ENCODE results near the gene PTPRCAP. TPM values are rescaled to one million over a fixed set of nuclear protein-coding genes. Genes with fewer than 3 reads are reported as not detected.

Gene PTPRCAP
- total and polyA plus RNA-seq, 9 of the 15 experiments (the other 6 are each of a cell fraction or from before 2014, with no cell fraction given): 0.22 to 2.0 (median 1.1) TPM; not detected in 4

DNA sequence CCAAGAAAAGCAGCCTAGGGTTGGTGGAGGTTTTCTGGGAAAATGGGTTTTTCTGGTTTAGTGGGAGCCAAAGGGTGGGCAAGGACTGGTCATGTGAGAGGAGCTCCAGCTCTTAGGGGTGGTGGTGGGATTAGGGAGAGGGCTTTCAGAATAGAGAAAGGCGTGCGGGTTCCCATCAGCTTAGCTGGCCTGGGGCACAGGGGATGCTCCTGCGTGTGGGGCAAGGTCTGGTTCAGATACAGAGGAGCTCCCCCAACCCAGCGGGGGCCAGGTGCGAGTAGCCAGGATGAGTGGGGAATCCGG, 30.9 kb upstream of the PTPRCAP start:
- peak overlapping the region; percentile 78; the same call in 1 of the 2 replicates for H2AFZ ChIP-seq (ENCODE audit: low read depth, low read length)
- peaks cover 12% of the 10 kb centered on the region for H3K79me2 ChIP-seq (ENCODE audit: control insufficient read depth, insufficient read depth, low read length)
- peak overlapping the region; percentile 76 for H3K4me3 ChIP-seq
- TF ChIP-seq, protein P1, sequence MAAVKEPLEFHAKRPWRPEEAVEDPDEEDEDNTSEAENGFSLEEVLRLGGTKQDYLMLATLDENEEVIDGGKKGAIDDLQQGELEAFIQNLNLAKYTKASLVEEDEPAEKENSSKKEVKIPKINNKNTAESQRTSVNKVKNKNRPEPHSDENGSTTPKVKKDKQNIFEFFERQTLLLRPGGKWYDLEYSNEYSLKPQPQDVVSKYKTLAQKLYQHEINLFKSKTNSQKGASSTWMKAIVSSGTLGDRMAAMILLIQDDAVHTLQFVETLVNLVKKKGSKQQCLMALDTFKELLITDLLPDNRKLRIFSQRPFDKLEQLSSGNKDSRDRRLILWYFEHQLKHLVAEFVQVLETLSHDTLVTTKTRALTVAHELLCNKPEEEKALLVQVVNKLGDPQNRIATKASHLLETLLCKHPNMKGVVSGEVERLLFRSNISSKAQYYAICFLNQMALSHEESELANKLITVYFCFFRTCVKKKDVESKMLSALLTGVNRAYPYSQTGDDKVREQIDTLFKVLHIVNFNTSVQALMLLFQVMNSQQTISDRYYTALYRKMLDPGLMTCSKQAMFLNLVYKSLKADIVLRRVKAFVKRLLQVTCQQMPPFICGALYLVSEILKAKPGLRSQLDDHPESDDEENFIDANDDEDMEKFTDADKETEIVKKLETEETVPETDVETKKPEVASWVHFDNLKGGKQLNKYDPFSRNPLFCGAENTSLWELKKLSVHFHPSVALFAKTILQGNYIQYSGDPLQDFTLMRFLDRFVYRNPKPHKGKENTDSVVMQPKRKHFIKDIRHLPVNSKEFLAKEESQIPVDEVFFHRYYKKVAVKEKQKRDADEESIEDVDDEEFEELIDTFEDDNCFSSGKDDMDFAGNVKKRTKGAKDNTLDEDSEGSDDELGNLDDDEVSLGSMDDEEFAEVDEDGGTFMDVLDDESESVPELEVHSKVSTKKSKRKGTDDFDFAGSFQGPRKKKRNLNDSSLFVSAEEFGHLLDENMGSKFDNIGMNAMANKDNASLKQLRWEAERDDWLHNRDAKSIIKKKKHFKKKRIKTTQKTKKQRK (IDR thresholded peaks at IDR 0.05; ENCODE audit: borderline replicate concordance, low read depth, low read length): no peak
- no peak for TF ChIP-seq TEAD1 (CRISPR knock-in tag; IDR thresholded peaks at IDR 0.05)
- TF ChIP-seq WHSC1 (IDR thresholded peaks at IDR 0.05; ENCODE audit: low read length): no peak
- no peak for TF ChIP-seq MCM7 (IDR thresholded peaks at IDR 0.05)
- TF ChIP-seq FOXJ2 (tag; IDR thresholded peaks at IDR 0.05): no peak
- no peak for TF ChIP-seq TOE1 (IDR thresholded peaks at IDR 0.05; ENCODE audit: borderline replicate concordance)
- TF ChIP-seq TOE1 (CRISPR knock-in tag; IDR thresholded peaks at IDR 0.05; ENCODE audit: borderline replicate concordance, low read depth): no peak
- TF ChIP-seq NR1H2 (CRISPR knock-in tag; IDR thresholded peaks at IDR 0.05): 0 out of 2 replicates have a peak, but pooled peaks have one; percentile 18
- no peak for TF ChIP-seq ZNF584 (CRISPR knock-in tag; IDR thresholded peaks at IDR 0.05; ENCODE audit: low read depth)
- no peaks in the 10 kb centered on the region for H3K27me3 ChIP-seq (ENCODE audit: control insufficient read depth in 2 of 2, insufficient read depth in 2 of 2, low read length in 2 of 2)
- in situ Hi-C loops (cut with MboI) (no loop called here), intact Hi-C loops (cut with micrococcal nuclease) (loop anchor here (5.0 kb wide), 1 partner anchor 46 kb away; no protein-coding TSS in a partner anchor)
- H3K4me2 ChIP-seq (ENCODE audit: insufficient read depth, low read length): peak overlapping the region; percentile 83
- no peaks in the 10 kb centered on the region for H3K9me3 ChIP-seq (replicated peaks; ENCODE audit: control insufficient read depth, insufficient read depth, low read depth, low read length)
- H3K27ac ChIP-seq (ENCODE audit: extremely low read depth, low read depth, low read length): peak overlapping the region; percentile 69; the same call in 2 of the 3 replicates
- H3K9me1 ChIP-seq (ENCODE audit: control insufficient read depth, insufficient read depth, low read length): no peaks in the 10 kb centered on the region
- peak overlapping the region; percentile 73 to 90 for H3K9ac ChIP-seq (ENCODE audit: insufficient read depth in 1 of 2, low read depth in 2 of 2, low read length in 2 of 2)
- 0% methylated on average over 6 of the region's 6 CpGs for WGBS (ENCODE audit: insufficient coverage, low coverage, missing lambda C conversion rate)
- peaks cover 16 to 48% of the 10 kb centered on the region in 2 experiments; a peak in 4 of 5 replicates for H3K4me1 ChIP-seq (replicated peaks in 1 of 2; ENCODE audit: control insufficient read depth in 2 of 2, insufficient read depth in 2 of 2, low read length in 2 of 2)
- no peaks in the 10 kb centered on the region for H4K20me1 ChIP-seq (replicated peaks; ENCODE audit: control insufficient read depth, insufficient read depth, low read length)
- DNase-seq (ENCODE audit: extremely low read depth in 1 of 4, low spot score in 3 of 4) (no peak), FAIRE-seq (no peak), ATAC-seq (no peak)
- POLR2A ChIA-PET: interaction anchor here (0.6 to 1.7 kb wide), 3 partner anchors 9 to 71 kb away, joined by 3 to 4 read pairs (median 3); partner anchors contain the start of gene AIP
- BruUV-seq (replicated peaks): no TSS peak
- CTCF ChIA-PET (ENCODE audit: low intra/inter-chr PET ratio): interaction anchor here (1.3 kb wide), 1 partner anchor 66 kb away, joined by 3 read pairs; no protein-coding TSS in a partner anchor
- no peaks in the 10 kb centered on the region for H3K36me3 ChIP-seq (ENCODE audit: control insufficient read depth, insufficient read depth, low read length)
